MM.1S (cell line): ENCODE data around the gene SLC39A2.

Source experiments
- EZH2 ChIP-seq: fragments of 300-600 bp; sonication (generic); optimal IDR thresholded peaks from 2 replicates; pipeline ENCODE3; 2017; ENCODE audit warnings: low read depth, mild to moderate bottlenecking, antibody characterized with exemption, low read length, mixed read lengths
- TF ChIP-seq, protein P1 (sequence below): fragments of 300-600 bp; sonication (generic); IDR thresholded peaks from 2 replicates; pipeline ENCODE4 v1.5.1; 2016; ENCODE audit warnings: antibody characterized with exemption, low read length, mixed read lengths

DNA sequence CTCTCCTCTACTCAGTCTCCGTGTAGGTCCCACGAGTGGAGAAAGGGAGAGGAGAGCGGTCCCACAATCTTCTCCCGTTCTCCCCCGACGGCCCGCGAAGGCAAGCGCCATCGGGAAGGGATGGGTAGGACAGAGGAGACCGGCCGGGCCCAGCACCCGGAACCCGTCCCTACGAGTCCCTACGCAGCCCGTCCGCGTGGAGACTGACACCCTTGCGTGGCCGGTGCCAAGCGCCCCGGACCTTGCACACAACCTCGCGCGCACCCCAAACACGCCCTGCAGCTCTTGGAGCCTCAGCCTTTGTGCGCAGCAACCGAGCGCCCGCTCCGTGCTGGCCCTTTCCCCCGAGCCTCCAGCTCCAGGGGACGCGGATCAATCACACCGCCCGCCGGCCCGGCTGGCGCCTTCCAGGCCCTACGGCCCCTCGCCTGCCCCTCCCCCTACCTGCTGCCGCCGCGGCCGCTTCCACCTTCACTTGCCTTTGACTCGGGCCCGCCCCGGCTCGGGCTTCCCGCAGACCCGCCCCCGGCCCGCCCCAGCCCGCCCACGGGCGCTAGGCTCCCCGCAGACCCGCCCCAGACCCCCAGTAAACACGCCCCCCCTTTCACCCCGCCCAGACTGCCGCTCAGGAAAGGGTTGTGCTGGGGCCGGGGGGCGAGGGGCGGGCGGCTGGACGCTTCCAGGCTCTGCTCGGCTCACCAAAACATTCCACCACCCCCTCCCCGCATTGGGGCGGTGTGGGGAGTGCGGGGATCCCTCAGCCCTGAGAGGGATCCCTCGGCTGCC, 25.7 kb downstream of the SLC39A2 start, which contains the start of gene NDRG2:
- TF ChIP-seq EZH2: no peak
- TF ChIP-seq, protein P1, sequence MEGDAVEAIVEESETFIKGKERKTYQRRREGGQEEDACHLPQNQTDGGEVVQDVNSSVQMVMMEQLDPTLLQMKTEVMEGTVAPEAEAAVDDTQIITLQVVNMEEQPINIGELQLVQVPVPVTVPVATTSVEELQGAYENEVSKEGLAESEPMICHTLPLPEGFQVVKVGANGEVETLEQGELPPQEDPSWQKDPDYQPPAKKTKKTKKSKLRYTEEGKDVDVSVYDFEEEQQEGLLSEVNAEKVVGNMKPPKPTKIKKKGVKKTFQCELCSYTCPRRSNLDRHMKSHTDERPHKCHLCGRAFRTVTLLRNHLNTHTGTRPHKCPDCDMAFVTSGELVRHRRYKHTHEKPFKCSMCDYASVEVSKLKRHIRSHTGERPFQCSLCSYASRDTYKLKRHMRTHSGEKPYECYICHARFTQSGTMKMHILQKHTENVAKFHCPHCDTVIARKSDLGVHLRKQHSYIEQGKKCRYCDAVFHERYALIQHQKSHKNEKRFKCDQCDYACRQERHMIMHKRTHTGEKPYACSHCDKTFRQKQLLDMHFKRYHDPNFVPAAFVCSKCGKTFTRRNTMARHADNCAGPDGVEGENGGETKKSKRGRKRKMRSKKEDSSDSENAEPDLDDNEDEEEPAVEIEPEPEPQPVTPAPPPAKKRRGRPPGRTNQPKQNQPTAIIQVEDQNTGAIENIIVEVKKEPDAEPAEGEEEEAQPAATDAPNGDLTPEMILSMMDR: no peak
